ENCODE results near the gene SPATS2.

GRCh38 chr12:49525942-49526341 lies 158.7 kb downstream of the SPATS2 start:
- TF ChIP-seq POLR2A (IDR thresholded peaks at IDR 0.05) (no peak), CTCF (IDR thresholded peaks at IDR 0.05) (no peak)

All from lower leg skin (tissue), 3 donors.